NB4 (cell line): ENCODE data around the gene ZMIZ2.
"Not testable (repeated sequence)": the region's sequence is repeated elsewhere in the genome, so short reads cannot be mapped to it uniquely, and the experiment has no call there.

Source experiments
- DNase-seq: peaks from one replicate; pipeline ENCODE4 v3.0.0; 2010; ENCODE audit warnings: low read depth
- H3K4me3 ChIP-seq: one replicate; pipeline ENCODE4 v1.5.1; 2011; ENCODE audit warnings: mild to moderate bottlenecking, low read depth, low read length, moderate library complexity
- CTCF ChIP-seq: IDR thresholded peaks from one replicate; pipeline ENCODE4 v1.5.1; 2012; ENCODE audit warnings: low read depth, low read length
- MAX ChIP-seq: IDR thresholded peaks from 2 replicates; pipeline ENCODE4 v1.6.1; 2011; ENCODE audit warnings: low read depth, low read length
- MYC ChIP-seq: IDR thresholded peaks from 2 replicates; pipeline ENCODE4 v1.6.1; 2011; ENCODE audit warnings: low read depth, low read length
- POLR2A ChIP-seq: IDR thresholded peaks from 2 replicates; pipeline ENCODE4 v1.6.1; 2011; ENCODE audit warnings: mild to moderate bottlenecking; ENCODE audit not compliant: insufficient read length; ENCODE audit errors: extremely low read depth

Gene ZMIZ2

GRCh38 chr7:44775383-44776107 is 26.9 kb downstream of the ZMIZ2 start:
- DNase-seq = no peak
- H3K4me3 ChIP-seq = no peak overlapping the region
- TF ChIP-seq POLR2A (no peak), MAX (no peak), MYC (no peak), CTCF (no peak)

GRCh38 chr7:44776211-44776610 is 27.6 kb downstream of the ZMIZ2 start:
- TF ChIP-seq MYC (no peak), MAX (no peak), POLR2A (no peak), CTCF (no peak)
- no peak overlapping the region for H3K4me3 ChIP-seq
- DNase-seq = no peak

- no peak for TF ChIP-seq POLR2A
- TF ChIP-seq MAX = no peak
- DNase-seq = no peak
- no peak overlapping the region for H3K4me3 ChIP-seq
Observed at GRCh38 chr7:44782460-44782859, 33.8 kb downstream of the ZMIZ2 start.

DNA sequence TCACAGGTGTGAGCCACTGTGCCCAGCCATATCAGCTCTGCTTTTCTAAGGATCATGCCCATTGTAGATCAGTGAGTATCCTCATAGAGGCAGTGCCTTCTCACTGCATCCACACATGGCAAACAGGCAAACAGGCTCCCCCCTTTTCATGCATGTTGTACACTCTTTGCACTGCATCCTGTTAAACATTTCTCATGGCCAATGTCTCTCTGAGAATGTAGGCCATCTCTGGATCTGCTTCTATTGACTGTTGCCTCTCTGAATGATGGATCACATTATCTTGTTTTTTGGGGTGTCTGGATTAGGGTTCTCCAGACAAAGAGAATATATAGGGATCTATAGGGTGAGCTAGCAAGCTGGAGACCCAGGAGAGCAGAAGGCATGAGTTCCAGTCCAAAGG is 34.8 kb downstream of the ZMIZ2 start:
- no peak for DNase-seq
- H3K4me3 ChIP-seq = no peak overlapping the region
- TF ChIP-seq CTCF (no peak), MAX (no peak), MYC (no peak), POLR2A (no peak)

DNA sequence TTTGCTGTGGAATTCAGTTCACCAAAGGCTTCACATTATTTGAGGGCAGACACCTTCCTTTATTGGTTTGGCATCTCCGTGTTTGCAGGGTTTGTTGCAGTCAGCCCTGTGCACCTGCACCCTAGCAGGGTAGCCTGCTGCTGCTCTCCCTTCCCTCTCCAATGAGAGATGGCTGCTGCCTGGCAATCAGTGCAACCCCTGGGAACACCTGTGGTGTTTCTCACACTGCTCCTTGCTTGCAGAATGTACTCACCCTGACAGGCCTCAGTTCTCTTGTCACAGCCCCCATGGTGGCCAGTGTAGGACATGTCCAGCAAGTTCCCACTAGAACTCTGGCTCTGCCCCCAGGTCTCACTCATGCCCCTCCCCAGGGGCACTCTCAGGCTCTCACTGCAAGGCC is 35.7 kb downstream of the ZMIZ2 start:
- DNase-seq = no peak
- no peak overlapping the region for H3K4me3 ChIP-seq
- TF ChIP-seq MYC (no peak), CTCF (no peak), POLR2A (no peak), MAX (no peak)

GRCh38 chr7:44785218-44785617 is 36.6 kb downstream of the ZMIZ2 start:
- not testable (repeated sequence) for H3K4me3 ChIP-seq, DNase-seq

DNA sequence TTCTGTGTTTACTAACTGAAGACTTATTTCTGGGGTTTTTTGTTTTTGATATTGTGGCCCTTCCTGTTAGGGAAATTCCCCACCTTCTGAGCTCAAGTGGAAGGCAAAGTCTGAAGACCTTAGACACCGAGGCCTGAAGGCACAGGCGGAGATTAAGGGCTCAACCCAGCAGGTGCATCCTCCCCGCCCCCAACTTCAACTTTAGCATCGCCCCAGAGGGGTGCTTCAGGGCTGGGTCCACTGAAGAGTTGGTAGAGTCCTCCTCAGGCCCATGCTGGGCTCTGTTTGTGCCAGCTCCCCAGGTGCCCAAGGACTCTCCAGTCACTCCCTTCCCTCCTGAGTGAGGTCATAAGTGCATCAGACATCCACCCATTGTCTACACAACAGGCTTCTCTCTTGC is 38.4 kb downstream of the ZMIZ2 start:
- DNase-seq = no peak
- TF ChIP-seq MYC = no peak
- no peak for TF ChIP-seq MAX
- no peak for TF ChIP-seq CTCF
- TF ChIP-seq POLR2A = no peak
- no peak overlapping the region for H3K4me3 ChIP-seq
